HepG2 (cell line): ENCODE measurements around the gene ARHGEF39. TPM values are rescaled to one million over a fixed set of nuclear protein-coding genes. Genes with fewer than 3 reads are reported as not detected.

Experiments used
- ARID5B ChIP-seq: IDR thresholded peaks from 2 replicates; pipeline ENCODE4 v1.4.0; 2020; ENCODE audit warnings: mild to moderate bottlenecking, missing genetic modification reagents
- CEBPG ChIP-seq: IDR thresholded peaks from 2 replicates; pipeline ENCODE4 v1.6.1; 2016
- FOSL2 ChIP-seq: sonication (generic); formaldehyde crosslinking; IDR thresholded peaks from 2 replicates; pipeline ENCODE4 v1.4.0; 2020; ENCODE audit warnings: missing genetic modification reagents
- FOXP1 ChIP-seq, 2 experiments: fragments of 450-650 bp in 1 of 2; IDR thresholded peaks; 2 replicates each; pipeline ENCODE4 v1.6.1; 2017 to 2018; ENCODE audit warnings: antibody characterized with exemption in 1 of 2
- SOX6 ChIP-seq, 2 experiments: fragments of 450-650 bp in 1 of 2; sonication (generic) in 1 of 2; formaldehyde crosslinking in 1 of 2; IDR thresholded peaks; 2 replicates each; pipeline versions ENCODE4 v1.4.0 to v1.6.1; 2017 to 2020; ENCODE audit warnings: antibody characterized with exemption in 1 of 2, mild to moderate bottlenecking in 1 of 2, missing genetic modification reagents in 1 of 2
- SSRP1 ChIP-seq: IDR thresholded peaks from 2 replicates; pipeline ENCODE4 v1.6.1; 2016; ENCODE audit warnings: control low read depth
- STAG1 ChIP-seq: sonication (generic); formaldehyde crosslinking; IDR thresholded peaks from 2 replicates; pipeline ENCODE4 v1.4.0; 2020; ENCODE audit warnings: missing genetic modification reagents
- ZNF138 ChIP-seq: sonication (generic); formaldehyde crosslinking; IDR thresholded peaks from 2 replicates; pipeline ENCODE4 v1.5.0; 2020; ENCODE audit warnings: mild to moderate bottlenecking, low read depth, missing genetic modification reagents
- ZNF282 ChIP-seq: fragments of 450-650 bp; IDR thresholded peaks from 2 replicates; pipeline ENCODE4 v1.6.1; 2018; ENCODE audit not compliant: partially characterized antibody
- ZNF484 ChIP-seq: sonication (generic); formaldehyde crosslinking; IDR thresholded peaks from 2 replicates; pipeline ENCODE4 v1.5.1; 2020; ENCODE audit warnings: mild to moderate bottlenecking, low read depth, missing genetic modification reagents, borderline replicate concordance
- ZNF574 ChIP-seq: sonication (generic); formaldehyde crosslinking; IDR thresholded peaks from 2 replicates; pipeline ENCODE4 v1.4.0; 2020; ENCODE audit warnings: missing genetic modification reagents
- polyA plus RNA-seq, 8 experiments: library from polyadenylated mRNA; depleted of rRNA in 3 of 8; stranded (reverse) in 7 of 8; unstranded in 1 of 8; fragments of >200 nt; fragmentation: Illumina TruSeq in 4 of 8; extraction: Trizol in 4 of 8; gene quantifications; 2 replicates each; pipeline versions ENCODE4 v1.2.1 to v1.2.3, GENCODE V29; 2011 to 2016; ENCODE audit warnings: low read depth in 4 of 8, missing spikeins in 1 of 8, mixed read lengths in 1 of 8; ENCODE audit not compliant: insufficient read depth in 1 of 8
- total RNA-seq, 5 experiments: library from RNA; depleted of rRNA; stranded (reverse); fragments of >200 nt; fragmentation: Illumina TruSeq; extraction: Trizol; gene quantifications; 2 replicates each; pipeline ENCODE4 v1.2.3, GENCODE V29; 2016; ENCODE audit warnings: low read depth in 1 of 5
- TF ChIP-seq, protein P1 (sequence below): sonication (generic); formaldehyde crosslinking; IDR thresholded peaks from 2 replicates; pipeline ENCODE4 v1.4.0; 2020; ENCODE audit warnings: low read depth, missing genetic modification reagents
- TF ChIP-seq, protein P2 (sequence below): IDR thresholded peaks from 2 replicates; pipeline ENCODE4 v1.6.1; 2012; ENCODE audit warnings: low read length, improper control_type of control experiment

The ARHGEF39 gene
- total and polyA plus RNA-seq, 2 of the 13 experiments (the other 11 are each of a cell fraction or from before 2014, with no cell fraction given), result 11.2 to 12.3 TPM

DNA sequence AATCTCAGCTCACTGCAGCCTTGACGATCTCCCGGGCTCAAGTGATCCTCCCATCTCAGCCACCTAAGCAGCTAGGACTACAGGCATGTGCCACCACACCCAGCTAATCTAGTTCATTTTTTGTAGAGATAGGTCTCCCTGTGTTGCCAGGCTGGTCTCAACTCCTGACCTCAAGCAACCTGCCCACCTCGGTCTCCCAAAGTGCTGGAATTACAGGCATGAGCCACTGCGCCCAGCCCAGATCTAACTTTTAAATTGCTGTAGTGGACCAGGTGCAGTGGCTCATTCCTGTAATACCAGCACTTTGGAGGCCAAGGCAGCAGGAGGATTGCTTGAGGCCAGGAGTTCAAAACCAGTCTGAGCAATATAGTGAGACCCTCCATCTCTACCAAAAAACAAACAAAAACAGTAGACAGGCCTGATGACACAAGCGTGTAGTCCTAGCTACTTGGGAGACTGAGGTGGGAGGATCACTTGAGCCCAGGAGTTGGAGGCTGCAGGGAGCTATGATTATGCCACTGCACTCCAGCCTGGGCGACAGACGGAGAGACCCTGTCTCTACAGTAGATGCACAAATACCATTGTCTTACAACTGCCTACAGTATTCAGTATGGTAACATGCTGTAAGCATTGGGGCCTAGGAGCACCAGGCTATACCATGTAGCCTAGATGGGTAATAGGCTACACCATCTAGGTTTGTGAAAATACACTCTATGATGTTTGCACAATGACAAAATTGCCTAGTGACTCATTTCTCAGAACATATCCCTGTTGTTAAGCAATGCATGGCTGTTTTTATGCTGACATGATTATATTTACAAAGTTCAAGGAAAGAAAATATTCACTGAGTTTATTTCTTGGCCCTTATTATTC lies 12.8 kb downstream of the ARHGEF39 start (continued):
- peak; percentile 36; the same call in 1 of the 2 replicates for TF ChIP-seq ARID5B (CRISPR knock-in tag)
- no peak for TF ChIP-seq ZNF484 (CRISPR knock-in tag)
- no peak for TF ChIP-seq FOXP1 (IDR thresholded peaks at IDR 0.05)
- TF ChIP-seq FOXP1 (CRISPR knock-in tag; IDR thresholded peaks at IDR 0.05), result 0 out of 2 replicates have a peak, but pooled peaks have one; percentile 28
- peak; percentile 88 for TF ChIP-seq FOSL2 (CRISPR knock-in tag)
- TF ChIP-seq, protein P1, sequence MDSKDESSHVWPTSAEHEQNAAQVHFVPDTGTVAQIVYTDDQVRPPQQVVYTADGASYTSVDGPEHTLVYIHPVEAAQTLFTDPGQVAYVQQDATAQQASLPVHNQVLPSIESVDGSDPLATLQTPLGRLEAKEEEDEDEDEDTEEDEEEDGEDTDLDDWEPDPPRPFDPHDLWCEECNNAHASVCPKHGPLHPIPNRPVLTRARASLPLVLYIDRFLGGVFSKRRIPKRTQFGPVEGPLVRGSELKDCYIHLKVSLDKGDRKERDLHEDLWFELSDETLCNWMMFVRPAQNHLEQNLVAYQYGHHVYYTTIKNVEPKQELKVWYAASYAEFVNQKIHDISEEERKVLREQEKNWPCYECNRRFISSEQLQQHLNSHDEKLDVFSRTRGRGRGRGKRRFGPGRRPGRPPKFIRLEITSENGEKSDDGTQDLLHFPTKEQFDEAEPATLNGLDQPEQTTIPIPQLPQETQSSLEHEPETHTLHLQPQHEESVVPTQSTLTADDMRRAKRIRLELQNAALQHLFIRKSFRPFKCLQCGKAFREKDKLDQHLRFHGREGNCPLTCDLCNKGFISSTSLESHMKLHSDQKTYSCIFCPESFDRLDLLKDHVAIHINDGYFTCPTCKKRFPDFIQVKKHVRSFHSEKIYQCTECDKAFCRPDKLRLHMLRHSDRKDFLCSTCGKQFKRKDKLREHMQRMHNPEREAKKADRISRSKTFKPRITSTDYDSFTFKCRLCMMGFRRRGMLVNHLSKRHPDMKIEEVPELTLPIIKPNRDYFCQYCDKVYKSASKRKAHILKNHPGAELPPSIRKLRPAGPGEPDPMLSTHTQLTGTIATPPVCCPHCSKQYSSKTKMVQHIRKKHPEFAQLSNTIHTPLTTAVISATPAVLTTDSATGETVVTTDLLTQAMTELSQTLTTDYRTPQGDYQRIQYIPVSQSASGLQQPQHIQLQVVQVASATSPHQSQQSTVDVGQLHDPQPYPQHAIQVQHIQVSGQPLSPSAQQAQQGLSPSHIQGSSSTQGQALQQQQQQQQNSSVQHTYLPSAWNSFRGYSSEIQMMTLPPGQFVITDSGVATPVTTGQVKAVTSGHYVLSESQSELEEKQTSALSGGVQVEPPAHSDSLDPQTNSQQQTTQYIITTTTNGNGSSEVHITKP (CRISPR knock-in tag), result peak; percentile 97
- TF ChIP-seq SSRP1 (CRISPR knock-in tag), result peak; percentile 37; the same call in 1 of the 2 replicates
- peak; percentile 74 for TF ChIP-seq ZNF574
- peak; percentile 89 for TF ChIP-seq CEBPG (CRISPR knock-in tag)
- no peak for TF ChIP-seq ZNF282
- TF ChIP-seq ZNF138 (CRISPR knock-in tag), result no peak
- TF ChIP-seq, protein P2, sequence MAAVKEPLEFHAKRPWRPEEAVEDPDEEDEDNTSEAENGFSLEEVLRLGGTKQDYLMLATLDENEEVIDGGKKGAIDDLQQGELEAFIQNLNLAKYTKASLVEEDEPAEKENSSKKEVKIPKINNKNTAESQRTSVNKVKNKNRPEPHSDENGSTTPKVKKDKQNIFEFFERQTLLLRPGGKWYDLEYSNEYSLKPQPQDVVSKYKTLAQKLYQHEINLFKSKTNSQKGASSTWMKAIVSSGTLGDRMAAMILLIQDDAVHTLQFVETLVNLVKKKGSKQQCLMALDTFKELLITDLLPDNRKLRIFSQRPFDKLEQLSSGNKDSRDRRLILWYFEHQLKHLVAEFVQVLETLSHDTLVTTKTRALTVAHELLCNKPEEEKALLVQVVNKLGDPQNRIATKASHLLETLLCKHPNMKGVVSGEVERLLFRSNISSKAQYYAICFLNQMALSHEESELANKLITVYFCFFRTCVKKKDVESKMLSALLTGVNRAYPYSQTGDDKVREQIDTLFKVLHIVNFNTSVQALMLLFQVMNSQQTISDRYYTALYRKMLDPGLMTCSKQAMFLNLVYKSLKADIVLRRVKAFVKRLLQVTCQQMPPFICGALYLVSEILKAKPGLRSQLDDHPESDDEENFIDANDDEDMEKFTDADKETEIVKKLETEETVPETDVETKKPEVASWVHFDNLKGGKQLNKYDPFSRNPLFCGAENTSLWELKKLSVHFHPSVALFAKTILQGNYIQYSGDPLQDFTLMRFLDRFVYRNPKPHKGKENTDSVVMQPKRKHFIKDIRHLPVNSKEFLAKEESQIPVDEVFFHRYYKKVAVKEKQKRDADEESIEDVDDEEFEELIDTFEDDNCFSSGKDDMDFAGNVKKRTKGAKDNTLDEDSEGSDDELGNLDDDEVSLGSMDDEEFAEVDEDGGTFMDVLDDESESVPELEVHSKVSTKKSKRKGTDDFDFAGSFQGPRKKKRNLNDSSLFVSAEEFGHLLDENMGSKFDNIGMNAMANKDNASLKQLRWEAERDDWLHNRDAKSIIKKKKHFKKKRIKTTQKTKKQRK, result no peak
- no peak for TF ChIP-seq STAG1 (CRISPR knock-in tag)
- TF ChIP-seq SOX6 (IDR thresholded peaks at IDR 0.05), result no peak
- TF ChIP-seq SOX6 (CRISPR knock-in tag; IDR thresholded peaks at IDR 0.05), result 0 out of 2 replicates have a peak, but pooled peaks have one; percentile 33
